HepG2 (cell line): Measurements from ENCODE around the gene PRM3. TPM values are rescaled to one million over a fixed set of nuclear protein-coding genes. Genes with fewer than 3 reads are reported as not detected.
A peak's percentile ranks its signal among the peaks of the same experiment; 100 is the strongest.

ENCODE experiments used
- AHDC1 ChIP-seq: sonication (generic); formaldehyde crosslinking; IDR thresholded peaks from 2 replicates; pipeline ENCODE4 v1.5.1; 2020; ENCODE audit warnings: mild to moderate bottlenecking, missing genetic modification reagents, borderline replicate concordance
- ZBTB39 ChIP-seq: sonication (generic); formaldehyde crosslinking; IDR thresholded peaks from 2 replicates; pipeline ENCODE4 v1.5.0; 2020; ENCODE audit warnings: missing genetic modification reagents
- ZBTB40 ChIP-seq, 2 experiments: fragments of 450-650 bp in 1 of 2; sonication (generic) in 1 of 2; formaldehyde crosslinking in 1 of 2; IDR thresholded peaks; 2 replicates each; pipeline versions ENCODE4 v1.6.1 to v1.8.0; 2016 to 2022; ENCODE audit warnings: antibody characterized with exemption in 1 of 2, mild to moderate bottlenecking in 1 of 2, missing genetic modification reagents in 1 of 2
- ZMAT5 ChIP-seq: sonication (generic); formaldehyde crosslinking; IDR thresholded peaks from 2 replicates; pipeline ENCODE4 v1.5.0; 2020; ENCODE audit warnings: mild to moderate bottlenecking, low read depth, missing genetic modification reagents, borderline replicate concordance
- ZNF230 ChIP-seq: sonication (generic); formaldehyde crosslinking; IDR thresholded peaks from 2 replicates; pipeline ENCODE4 v1.4.0; 2020; ENCODE audit warnings: mild to moderate bottlenecking, missing genetic modification reagents
- polyA plus RNA-seq, 8 experiments: library from polyadenylated mRNA; depleted of rRNA in 3 of 8; stranded (reverse) in 7 of 8; unstranded in 1 of 8; fragments of >200 nt; fragmentation: Illumina TruSeq in 4 of 8; extraction: Trizol in 4 of 8; gene quantifications; 2 replicates each; pipeline versions ENCODE4 v1.2.1 to v1.2.3, GENCODE V29; 2011 to 2016; ENCODE audit warnings: low read depth in 4 of 8, missing spikeins in 1 of 8, mixed read lengths in 1 of 8; ENCODE audit not compliant: insufficient read depth in 1 of 8
- total RNA-seq, 5 experiments: library from RNA; depleted of rRNA; stranded (reverse); fragments of >200 nt; fragmentation: Illumina TruSeq; extraction: Trizol; gene quantifications; 2 replicates each; pipeline ENCODE4 v1.2.3, GENCODE V29; 2016; ENCODE audit warnings: low read depth in 1 of 5
- TF ChIP-seq, protein P1 (sequence below): sonication (generic); formaldehyde crosslinking; IDR thresholded peaks from 2 replicates; pipeline ENCODE4 v1.4.0; 2020; ENCODE audit warnings: mild to moderate bottlenecking, missing genetic modification reagents

The PRM3 gene
- total and polyA plus RNA-seq, 2 of the 13 experiments (the other 11 are each of a cell fraction or from before 2014, with no cell fraction given), result not detected

DNA sequence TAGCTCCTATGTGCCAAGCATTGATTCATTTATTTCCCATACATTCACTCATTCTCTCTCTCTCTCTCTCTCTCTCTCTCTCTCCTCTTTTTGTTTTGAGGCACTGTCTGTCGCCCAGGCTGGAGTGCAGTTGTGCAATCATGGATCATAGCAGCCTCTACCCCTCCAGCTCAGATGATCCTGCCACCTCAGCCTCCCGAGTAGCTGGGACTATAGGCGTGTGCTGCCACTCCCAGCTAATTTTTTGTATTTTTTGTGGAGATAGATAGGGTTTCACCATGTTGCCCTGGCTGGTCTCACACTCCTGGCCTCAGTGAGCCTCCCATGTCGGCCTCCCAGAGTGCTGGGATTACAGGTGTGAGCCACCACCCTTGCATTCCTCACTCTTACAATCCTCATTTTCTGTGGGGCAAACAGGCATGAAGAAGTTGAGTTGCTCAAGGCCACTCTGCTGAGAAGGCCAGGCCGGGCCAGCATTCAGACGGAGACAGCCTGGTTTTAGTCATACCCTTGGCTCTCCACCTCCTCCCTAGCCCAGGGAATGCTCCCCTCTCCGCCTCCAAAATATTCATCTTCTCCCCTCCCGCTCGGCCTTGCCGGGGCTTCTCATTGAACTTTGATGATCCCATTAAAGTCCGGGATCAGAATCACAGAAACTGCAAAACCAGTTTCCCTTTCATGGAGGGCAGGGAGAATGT is 3.6 kb upstream of the PRM3 start (continued):
- TF ChIP-seq, protein P1, sequence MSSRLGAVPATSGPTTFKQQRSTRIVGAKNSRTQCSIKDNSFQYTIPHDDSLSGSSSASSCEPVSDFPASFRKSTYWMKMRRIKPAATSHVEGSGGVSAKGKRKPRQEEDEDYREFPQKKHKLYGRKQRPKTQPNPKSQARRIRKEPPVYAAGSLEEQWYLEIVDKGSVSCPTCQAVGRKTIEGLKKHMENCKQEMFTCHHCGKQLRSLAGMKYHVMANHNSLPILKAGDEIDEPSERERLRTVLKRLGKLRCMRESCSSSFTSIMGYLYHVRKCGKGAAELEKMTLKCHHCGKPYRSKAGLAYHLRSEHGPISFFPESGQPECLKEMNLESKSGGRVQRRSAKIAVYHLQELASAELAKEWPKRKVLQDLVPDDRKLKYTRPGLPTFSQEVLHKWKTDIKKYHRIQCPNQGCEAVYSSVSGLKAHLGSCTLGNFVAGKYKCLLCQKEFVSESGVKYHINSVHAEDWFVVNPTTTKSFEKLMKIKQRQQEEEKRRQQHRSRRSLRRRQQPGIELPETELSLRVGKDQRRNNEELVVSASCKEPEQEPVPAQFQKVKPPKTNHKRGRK (CRISPR knock-in tag), result no peak
- TF ChIP-seq ZMAT5 (no peak), ZNF230 (CRISPR knock-in tag) (0 out of 2 replicates have a peak, but pooled peaks have one; percentile 32), AHDC1 (CRISPR knock-in tag) (0 out of 2 replicates have a peak, but pooled peaks have one; percentile 50), ZBTB40 (IDR thresholded peaks at IDR 0.05) (no peak), ZBTB40 (CRISPR knock-in tag; IDR thresholded peaks at IDR 0.05) (no peak), ZBTB39 (CRISPR knock-in tag) (no peak)
